ENCODE measurements around the gene SLAIN1.

GRCh38 chr13:77693449-77693940 lies 4.0 kb upstream of the SLAIN1 start:
- TF ChIP-seq CTCF (IDR thresholded peaks at IDR 0.05) = no peak
- no peak for TF ChIP-seq POLR2A (IDR thresholded peaks at IDR 0.05)
- TF ChIP-seq POLR2AphosphoS5 (IDR thresholded peaks at IDR 0.05) = no peak
- TF ChIP-seq EP300 (IDR thresholded peaks at IDR 0.05) = no peak

Measured in stomach (tissue), 4 donors.